Stimulated activated CD4-positive, alpha-beta T cell treated with anti-CD3 and anti-CD28 coated beads, Interleukin-2, amount 100 ng/mL, for 4 hours (primary cell): Measurements from ENCODE around the gene SRGAP3.
A peak's percentile ranks its signal among the peaks of the same experiment; 100 is the strongest.

Experiments used
- DNase-seq: peaks from one replicate; pipeline ENCODE4 v3.0.0-alpha.2; 2020; ENCODE audit warnings: low read depth

The SRGAP3 gene

DNA sequence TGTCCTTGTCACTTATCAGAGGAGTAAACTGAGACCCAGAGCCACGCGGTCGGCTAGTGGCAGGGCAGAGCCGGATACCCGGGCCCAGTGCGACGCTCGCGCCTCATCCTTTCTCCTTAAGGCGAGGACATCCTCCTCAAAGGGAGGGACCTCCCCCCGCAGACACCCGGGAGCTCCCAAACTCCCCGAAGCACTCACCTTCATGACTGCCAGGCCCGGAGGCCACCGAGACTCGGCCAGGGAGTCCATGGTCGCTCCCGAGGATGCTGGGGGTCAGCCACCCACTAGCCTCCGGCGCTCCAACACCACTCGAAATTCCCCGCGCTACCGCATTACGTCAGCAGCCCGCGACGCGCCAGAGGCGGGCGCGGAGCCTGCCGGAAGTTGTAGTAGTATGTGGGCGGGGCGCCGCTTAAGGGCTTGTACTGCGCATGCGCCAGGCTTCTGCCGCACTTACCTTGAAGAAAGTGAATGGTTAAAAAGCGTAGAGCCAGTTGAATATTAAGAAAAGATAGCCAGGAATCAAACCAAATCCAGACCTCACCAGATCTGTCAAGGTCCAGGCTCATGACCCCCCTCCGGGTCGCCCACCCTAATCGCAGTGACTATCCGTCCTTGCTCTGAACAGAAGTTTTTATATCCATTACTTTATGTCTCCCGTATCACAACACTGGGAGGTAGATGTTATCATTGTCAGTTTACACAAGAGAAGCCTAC, 286.2 kb downstream of the SRGAP3 start, which contains the start of gene RAD18:
Gene RAD18 (minus strand): TSS at position 336 of the 717 bp plus-strand sequence. CDS start 87 bp downstream, at position 249.
- DNase-seq: peak; percentile 84

DNA sequence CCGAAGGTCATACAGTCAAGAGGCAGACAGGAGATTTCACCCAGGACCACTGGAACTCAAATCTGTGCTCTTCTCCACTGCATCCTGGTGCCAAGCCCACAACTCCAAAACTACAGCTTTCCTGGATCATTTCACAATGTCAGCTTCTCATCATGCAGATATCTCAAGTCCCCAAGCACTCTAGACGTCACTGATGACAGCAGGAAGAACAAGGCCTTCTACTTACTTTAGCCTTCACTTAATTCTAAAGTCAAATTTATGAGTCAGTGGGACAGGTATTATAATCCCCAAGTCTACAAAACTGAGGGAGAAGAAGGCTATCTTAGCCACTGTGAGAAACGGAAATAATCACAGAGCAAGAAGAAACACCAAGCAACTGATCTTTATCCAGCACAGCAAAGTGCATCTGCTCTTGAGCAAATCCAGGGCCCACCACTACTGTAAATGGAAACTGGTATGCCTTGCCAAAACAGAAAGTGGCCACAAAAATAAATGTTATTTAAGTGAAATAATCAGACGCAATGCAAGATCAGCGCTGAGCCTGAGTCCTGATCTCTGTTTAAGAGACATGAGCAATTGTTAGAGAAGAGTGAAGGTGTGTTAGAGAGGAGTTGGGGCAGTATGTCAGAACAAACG, 287.1 kb downstream of the SRGAP3 start:
- no peak for DNase-seq

DNA sequence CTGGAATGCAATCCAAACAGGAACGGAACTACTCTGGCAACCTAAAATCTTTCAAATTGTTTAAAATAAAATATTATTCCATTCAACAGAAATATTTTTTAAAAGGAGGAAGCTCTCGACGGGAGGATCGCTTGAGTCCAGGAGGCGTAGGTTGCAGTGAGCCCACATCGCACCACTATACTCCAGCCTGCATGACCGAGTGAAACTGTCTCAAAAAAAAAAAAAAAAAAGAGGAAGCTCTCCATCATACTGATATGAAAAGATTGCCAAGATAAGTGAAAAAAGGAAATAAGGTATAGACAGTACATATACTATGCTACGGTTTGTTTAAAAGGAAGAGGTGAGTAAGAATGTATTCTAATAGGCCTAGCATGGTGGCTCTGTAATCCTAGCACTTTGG, 289.8 kb downstream of the SRGAP3 start:
- DNase-seq: no peak

DNA sequence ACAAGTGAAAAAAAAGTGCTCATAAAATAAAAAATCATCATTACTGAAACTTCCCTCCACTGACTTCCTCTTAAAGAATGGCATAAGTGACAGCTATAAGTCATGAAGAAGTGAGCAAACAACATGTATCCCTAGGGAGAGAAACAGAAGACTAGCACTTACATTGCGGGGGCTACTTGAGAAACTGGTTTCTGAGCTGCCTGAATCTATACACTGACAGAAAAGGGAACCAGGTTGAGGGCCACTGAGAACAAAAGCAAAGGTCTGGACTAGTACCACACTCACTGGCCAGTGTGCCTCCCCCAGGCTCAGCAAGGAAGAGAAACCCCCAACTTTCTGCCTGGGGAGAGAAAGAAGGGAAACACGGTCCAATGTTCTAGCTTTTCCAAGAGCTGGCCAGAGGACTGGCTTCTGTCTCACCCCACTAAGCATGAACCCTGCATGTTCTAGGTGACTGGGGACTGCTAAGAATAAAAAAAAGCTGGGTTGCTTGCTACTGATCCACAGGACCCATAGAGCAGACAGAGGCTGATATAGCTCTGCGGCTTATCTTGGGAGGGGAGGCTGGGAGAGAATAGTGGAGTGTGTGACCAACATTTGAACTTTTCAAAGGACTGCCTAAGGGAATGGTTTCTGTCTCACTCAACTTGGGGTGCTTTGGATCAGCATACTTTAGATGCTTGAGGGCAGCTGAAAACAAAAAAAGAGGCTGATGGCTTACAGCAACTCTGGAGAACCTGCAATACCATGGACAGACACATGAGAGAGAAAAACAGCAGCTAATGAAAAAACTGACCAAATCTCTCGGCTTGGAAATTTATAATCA, 294.3 kb downstream of the SRGAP3 start:
- no peak for DNase-seq

DNA sequence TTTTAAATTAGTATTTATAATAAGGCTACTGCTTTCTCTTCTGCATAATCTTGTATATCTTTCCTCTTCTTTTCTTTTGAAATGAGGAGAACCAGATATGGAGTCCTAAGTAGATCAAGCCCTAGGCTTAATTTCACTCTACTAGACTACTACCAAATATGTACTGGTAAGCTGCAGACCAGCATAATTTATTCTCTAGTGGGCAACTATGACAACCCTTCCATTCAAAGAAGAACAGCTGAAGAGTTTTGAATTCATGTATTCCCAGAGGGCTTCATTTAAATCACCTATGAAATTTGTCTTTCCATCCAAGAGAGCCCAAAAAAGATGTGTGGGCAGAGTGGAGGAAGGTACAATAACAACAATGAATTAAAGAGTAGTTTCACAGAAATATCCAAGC, 296.1 kb downstream of the SRGAP3 start:
- no peak for DNase-seq

DNA sequence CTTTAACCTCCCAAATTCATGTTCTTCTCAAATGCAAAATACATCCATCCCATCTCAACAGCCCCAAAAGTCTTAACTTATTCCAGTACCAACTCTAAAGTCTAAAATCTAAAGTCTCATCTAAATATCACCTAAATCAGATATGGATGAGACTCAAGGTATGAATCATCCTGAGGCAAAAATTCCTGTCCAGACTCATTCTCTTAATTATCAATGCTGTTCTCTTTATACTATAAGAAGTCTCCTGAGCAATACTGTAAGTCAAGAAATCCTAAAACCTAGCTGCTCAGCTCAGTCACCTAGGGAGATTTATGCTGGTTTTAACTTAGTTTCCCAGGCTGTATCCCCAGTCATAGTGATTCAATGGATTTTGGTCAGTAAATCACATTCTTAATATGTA, 297.3 kb downstream of the SRGAP3 start:
- DNase-seq: no peak

DNA sequence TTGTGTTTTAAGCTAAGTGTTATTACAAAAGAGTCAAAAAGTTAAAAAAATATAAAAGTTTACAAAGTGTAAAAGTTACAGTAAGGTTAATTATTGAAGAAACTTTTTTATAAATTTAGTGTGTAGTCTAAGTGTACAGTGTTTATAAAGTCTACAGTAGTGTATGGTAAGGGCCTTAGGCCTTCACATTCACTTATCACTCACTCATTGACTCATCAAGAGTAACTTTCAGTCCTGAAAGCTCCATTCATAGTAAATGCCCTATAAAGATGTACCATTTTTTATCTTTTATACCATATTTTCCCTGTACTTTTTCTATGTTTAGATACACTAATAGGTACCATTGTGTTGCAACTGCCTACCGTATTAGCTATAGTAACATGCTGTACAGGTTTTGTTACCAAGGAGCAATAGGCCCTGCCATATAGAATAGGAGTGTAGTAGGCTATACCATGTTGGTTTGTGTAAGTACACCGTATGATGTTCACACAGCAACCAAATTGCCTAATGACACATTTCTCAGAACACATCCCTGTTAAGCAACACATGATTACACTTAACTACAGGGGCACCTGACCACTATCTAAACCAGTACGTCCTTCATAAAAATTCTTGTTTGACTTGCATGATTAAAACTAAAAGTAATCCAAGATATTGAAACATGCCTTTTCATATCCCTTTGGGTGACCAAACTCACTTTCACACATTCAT, 303.4 kb downstream of the SRGAP3 start:
- DNase-seq: no peak

DNA sequence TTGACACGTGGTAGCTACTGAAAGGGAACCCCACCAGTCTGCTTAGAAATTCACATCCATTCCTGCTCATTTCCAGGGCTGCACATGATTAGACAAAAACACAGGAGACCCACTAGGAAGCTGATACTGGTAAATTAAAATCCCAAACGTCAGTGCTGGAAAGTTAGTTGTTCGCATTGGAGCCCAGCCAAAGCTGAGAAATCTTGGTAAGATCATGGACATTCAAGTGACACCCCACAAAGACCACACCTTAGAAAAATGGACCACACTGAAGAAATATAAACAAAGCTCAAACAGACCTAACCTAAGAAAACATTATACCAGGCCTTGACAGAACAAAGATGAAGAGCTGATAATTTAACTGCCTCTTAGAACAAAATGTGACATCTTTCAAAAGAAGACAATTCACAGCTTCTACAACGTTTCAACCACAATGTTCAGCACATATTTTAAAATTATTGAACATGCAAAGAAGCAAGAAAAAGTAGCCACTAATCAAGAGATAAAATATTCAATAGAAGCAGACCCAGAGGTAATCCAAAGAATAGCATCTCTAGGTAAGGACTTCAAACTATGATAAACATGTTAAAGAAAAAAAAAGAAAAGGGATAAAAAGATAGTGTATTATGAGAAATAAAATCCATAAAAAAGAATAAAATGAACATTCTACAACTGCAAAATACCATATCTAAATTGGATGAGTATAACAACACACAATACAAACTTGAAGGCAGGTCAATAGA, 306.5 kb downstream of the SRGAP3 start:
- no peak for DNase-seq

DNA sequence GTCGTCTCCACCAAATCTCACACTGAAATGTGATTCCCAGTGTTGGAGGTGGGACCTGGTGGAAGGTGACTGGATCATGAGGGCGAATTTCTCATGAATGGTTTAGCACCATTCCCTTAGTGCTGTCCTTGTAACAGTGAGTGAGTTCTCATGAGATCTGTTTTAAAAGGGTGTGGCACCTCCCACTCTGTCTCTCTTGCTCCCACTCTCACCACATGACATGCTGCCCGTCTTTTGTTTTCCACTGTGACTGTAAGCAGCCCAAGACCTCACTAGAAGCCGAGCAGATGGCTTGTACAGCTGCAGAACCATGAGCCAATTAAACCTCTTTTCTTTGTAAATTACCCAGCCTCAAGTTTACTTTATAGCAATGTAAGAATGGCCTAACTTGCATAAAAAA, 307.3 kb downstream of the SRGAP3 start:
- DNase-seq: no peak

DNA sequence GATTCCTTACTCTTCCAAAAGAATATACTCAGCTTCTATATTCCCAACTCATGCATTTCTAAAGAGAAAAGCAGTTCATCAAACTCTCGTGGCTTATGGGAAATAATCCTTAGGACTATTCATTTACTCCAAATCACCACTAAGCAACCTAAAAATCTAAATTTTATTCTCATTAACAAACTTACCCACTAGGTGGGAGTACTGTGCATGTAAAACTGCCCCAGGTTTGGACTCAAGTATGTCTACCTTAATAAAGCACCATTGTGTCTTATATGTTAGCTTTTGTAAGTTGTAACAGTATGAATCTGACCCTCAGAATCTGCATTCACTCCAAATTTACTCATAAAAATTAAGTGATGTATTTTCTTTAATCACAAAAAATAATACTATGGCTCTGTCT, 311.4 kb downstream of the SRGAP3 start:
- no peak for DNase-seq

DNA sequence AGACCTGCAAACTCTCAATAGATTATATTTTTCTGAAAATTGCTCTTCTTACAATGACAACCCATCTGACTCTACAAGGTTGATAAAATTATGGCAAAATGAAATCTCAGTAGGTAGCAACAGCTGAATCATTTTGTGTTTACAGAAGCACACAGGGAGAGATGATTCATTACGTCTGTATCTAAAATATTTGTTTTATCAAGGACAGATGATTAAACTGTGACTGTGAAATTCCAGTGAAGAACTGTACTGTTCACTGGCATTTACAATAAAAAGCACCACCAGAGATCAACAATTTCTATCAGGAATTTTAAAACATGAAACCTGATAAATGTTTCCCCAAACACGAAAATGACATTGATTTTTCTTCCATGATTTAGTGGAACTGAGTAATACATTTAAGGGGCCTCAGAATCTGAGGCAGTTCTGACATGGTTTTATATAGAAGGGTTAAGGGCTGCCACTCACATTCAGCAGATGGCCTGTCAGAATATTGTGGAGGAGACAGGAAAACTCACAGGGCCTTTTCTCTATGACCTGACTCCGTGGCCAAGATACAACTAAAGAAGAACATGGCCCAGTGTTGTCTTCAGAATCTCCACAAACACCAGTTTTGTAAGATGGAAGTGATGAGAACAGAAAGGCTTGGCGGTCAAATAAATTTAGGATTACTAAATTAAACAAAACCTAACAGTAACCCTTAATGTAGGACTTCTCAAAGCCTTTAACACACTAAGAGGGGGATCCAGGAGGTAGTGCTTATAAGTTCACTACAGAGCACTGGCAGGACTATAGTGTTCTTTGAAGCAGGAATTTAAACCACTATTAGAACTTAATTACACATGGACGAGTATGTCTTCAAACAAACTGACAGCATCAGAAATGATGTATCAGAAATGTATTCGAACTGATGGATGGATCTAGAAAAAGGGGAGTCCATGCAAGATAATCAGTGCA, 312.1 kb downstream of the SRGAP3 start:
- no peak for DNase-seq

DNA sequence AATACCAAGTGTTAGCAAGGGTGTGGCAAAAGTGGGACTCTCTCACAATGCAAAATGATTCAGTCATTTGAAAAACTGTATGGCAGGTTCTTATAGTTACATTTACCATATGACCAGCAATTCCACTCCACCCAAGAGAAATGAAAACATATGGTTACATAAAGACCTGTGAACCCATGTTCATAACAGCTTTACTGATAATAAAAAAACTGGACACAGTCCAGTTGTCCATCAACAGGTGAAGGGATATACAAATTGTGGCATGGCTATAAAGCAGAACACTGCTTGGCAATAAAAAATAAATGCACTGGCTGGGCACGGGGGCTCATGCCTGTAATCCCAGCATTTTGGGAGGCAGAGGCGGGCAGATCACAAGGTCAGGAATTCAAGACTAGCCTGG, 316.9 kb downstream of the SRGAP3 start:
- no peak for DNase-seq

DNA sequence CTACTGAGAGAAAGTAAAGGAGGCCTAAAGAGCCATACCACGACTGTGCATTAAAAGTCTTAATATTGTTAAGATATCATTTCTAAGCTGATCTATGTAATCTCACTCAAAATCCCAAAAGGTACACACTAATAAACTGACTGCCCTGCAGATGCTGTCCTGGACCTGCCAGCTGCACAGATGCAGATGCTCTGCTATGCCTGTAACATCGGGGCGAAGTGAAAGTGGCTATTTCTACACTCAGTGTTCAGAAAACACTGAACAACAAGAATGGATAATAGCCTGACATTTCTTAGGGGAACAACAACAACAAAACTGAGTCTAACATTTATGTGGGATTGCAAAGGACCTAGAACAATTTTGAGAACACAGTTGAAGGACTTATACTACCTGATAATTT, 318.1 kb downstream of the SRGAP3 start:
- no peak for DNase-seq
